SK-N-SH (cell line): Measurements from ENCODE around the gene LGR4. TPM values are rescaled to one million over a fixed set of nuclear protein-coding genes. Genes with fewer than 3 reads are reported as not detected.

ENCODE experiments used
- CTCF ChIA-PET: fragments of 300-600, 350-600 bp; formaldehyde crosslinking; extraction: SDS; loops from one replicate; lab custom pipeline; 2021; lab: Yijun Ruan, JAX
- POLR2A ChIA-PET: fragments of 350-600 bp; sonication (Branson Sonifier 250); formaldehyde crosslinking; extraction: SDS; loops from one replicate; lab custom pipeline; 2020; ENCODE audit warnings: antibody characterized with exemption, inconsistent platforms; lab: Yijun Ruan, JAX
- DNase-seq: peaks from one replicate; pipeline ENCODE4 v3.0.0; 2012
- H2AFZ ChIP-seq: fragments of 200-600 bp; sonication (generic); 2 replicates; pipeline ENCODE4 v1.8.1; 2016; ENCODE audit warnings: antibody characterized with exemption, mild to moderate bottlenecking, low read depth
- H3F3A ChIP-seq: fragments of 200-600 bp; sonication (generic); replicated peaks from 2 replicates; pipeline ENCODE3; 2016; ENCODE audit warnings: antibody characterized with exemption, mild to moderate bottlenecking; ENCODE audit not compliant: insufficient read depth
- H3K27ac ChIP-seq, 2 experiments: fragments of 200-500 bp in 1 of 2; fragments of 200-600 bp in 1 of 2; sonication (Bioruptor generic) in 1 of 2; sonication (generic), shearing (Covaris generic) in 1 of 2; 2 replicates each; pipeline versions ENCODE4 v1.5.1 to v1.6.1; 2014 to 2016; ENCODE audit warnings: low read depth in 2 of 2, inconsistent platforms in 1 of 2, low read length in 1 of 2, mild to moderate bottlenecking in 1 of 2, mixed read lengths in 1 of 2
- H3K27me3 ChIP-seq: fragments of 200-600 bp; sonication (generic), shearing (Covaris generic); 2 replicates; pipeline ENCODE4 v1.6.1; 2016; ENCODE audit warnings: mixed run types; ENCODE audit not compliant: insufficient read depth
- H3K36me3 ChIP-seq, 2 experiments: fragments of 200-500 bp in 1 of 2; fragments of 200-600 bp in 1 of 2; sonication (Bioruptor generic) in 1 of 2; sonication (generic) in 1 of 2; replicated peaks in 1 of 2; 2 replicates each; pipeline versions ENCODE3 to v1.5.1; 2014 to 2016; ENCODE audit warnings: low read length in 1 of 2, mild to moderate bottlenecking in 1 of 2; ENCODE audit not compliant: insufficient read depth in 2 of 2, control insufficient read depth in 1 of 2
- H3K4me1 ChIP-seq, 2 experiments: fragments of 200-500 bp in 1 of 2; fragments of 200-600 bp in 1 of 2; sonication (Bioruptor generic) in 1 of 2; sonication (generic), shearing (Covaris generic) in 1 of 2; 2 replicates each; pipeline versions ENCODE4 v1.5.1 to v1.6.1; 2014 to 2016; ENCODE audit warnings: low read depth in 1 of 2, low read length in 1 of 2, mixed run types in 1 of 2; ENCODE audit not compliant: insufficient read depth in 2 of 2, control insufficient read depth in 1 of 2
- H3K4me2 ChIP-seq: fragments of 200-600 bp; sonication (generic), shearing (Covaris generic); 2 replicates; pipeline ENCODE4 v1.6.1; 2017; ENCODE audit warnings: mixed run types
- H3K4me3 ChIP-seq, 2 experiments: fragments of 200-500 bp in 1 of 2; fragments of 200-600 bp in 1 of 2; sonication (Bioruptor generic) in 1 of 2; sonication (generic), shearing (Covaris generic) in 1 of 2; 2 replicates each; pipeline versions ENCODE4 v1.5.1 to v1.8.1; 2014 to 2016; ENCODE audit warnings: low read depth in 2 of 2, inconsistent platforms in 1 of 2, low read length in 1 of 2, mild to moderate bottlenecking in 1 of 2, mixed read lengths in 1 of 2, moderate library complexity in 1 of 2
- H3K79me2 ChIP-seq: fragments of 200-600 bp; sonication (generic); 2 replicates; pipeline ENCODE4 v1.8.1; 2017; ENCODE audit warnings: mild to moderate bottlenecking; ENCODE audit not compliant: insufficient read depth
- H3K9ac ChIP-seq: fragments of 200-600 bp; sonication (generic); 2 replicates; pipeline ENCODE4 v1.6.1; 2017; ENCODE audit warnings: mixed run types
- H3K9me2 ChIP-seq: fragments of 200-600 bp; sonication (generic); 2 replicates; pipeline ENCODE4 v1.6.1; 2017; ENCODE audit warnings: mixed run types
- H3K9me3 ChIP-seq: fragments of 200-600 bp; sonication (generic); 2 replicates; pipeline ENCODE4 v1.6.1; 2017; ENCODE audit warnings: mixed run types, mild to moderate bottlenecking, moderate library complexity
- H4K20me1 ChIP-seq: fragments of 200-600 bp; sonication (generic); 2 replicates; pipeline ENCODE4 v1.6.1; 2017; ENCODE audit warnings: mild to moderate bottlenecking, mixed run types; ENCODE audit not compliant: insufficient read depth
- ELF1 ChIP-seq: IDR thresholded peaks from 2 replicates; pipeline ENCODE4 v1.4.0; 2012
- EZH2phosphoT487 ChIP-seq: fragments of 200-600 bp; sonication (generic); IDR thresholded peaks from 2 replicates; pipeline ENCODE4 v1.6.1; 2017; ENCODE audit warnings: low read depth, mixed run types, mild to moderate bottlenecking, antibody characterized with exemption, moderate library complexity, borderline replicate concordance
- FOSL2 ChIP-seq: IDR thresholded peaks from 2 replicates; pipeline ENCODE4 v1.4.0; 2012; ENCODE audit warnings: low read depth, mild to moderate bottlenecking, moderate library complexity, borderline replicate concordance
- GABPA ChIP-seq: IDR thresholded peaks from 2 replicates; pipeline ENCODE4 v1.4.0; 2012; ENCODE audit warnings: low read depth, mild to moderate bottlenecking
- GATA2 ChIP-seq: sonication (generic); formaldehyde crosslinking; IDR thresholded peaks from 2 replicates; pipeline ENCODE4 v1.5.0; 2020; ENCODE audit warnings: mild to moderate bottlenecking, missing genetic modification reagents
- MXI1 ChIP-seq: IDR thresholded peaks from 2 replicates; pipeline ENCODE4 v1.6.1; 2012; ENCODE audit warnings: mild to moderate bottlenecking, low read depth, low read length, improper control_type of control experiment
- POLR2AphosphoS5 ChIP-seq: IDR thresholded peaks from 2 replicates; pipeline ENCODE4 v1.6.1; 2012; ENCODE audit warnings: low read depth, low read length
- RAD21 ChIP-seq: IDR thresholded peaks from 2 replicates; pipeline ENCODE4 v1.6.1; 2012; ENCODE audit warnings: mild to moderate bottlenecking, low read length
- RCOR1 ChIP-seq: fragments of 150-350 bp; IDR thresholded peaks from 2 replicates; pipeline ENCODE4 v1.6.1; 2017; ENCODE audit warnings: antibody characterized with exemption, low read length
- RFX5 ChIP-seq: IDR thresholded peaks from 2 replicates; pipeline ENCODE4 v1.6.1; 2012; ENCODE audit warnings: mild to moderate bottlenecking, improper control_type of control experiment, low read length
- SIN3A ChIP-seq: IDR thresholded peaks from 2 replicates; pipeline ENCODE4 v1.6.1; 2012; ENCODE audit warnings: low read depth, mild to moderate bottlenecking, low read length, moderate library complexity, borderline replicate concordance
- SMC3 ChIP-seq: IDR thresholded peaks from 2 replicates; pipeline ENCODE4 v1.6.1; 2012; ENCODE audit warnings: low read depth, low read length, improper control_type of control experiment
- WGBS: methylation state at CpG from one replicate; pipeline ENCODE4 v1.1.6; 2017; ENCODE audit warnings: low lambda C conversion rate; 5-methylcytosine and 5-hydroxymethylcytosine counted together
- polyA plus RNA-seq, 3 experiments: library from polyadenylated mRNA; depleted of rRNA; stranded (reverse); fragments of >200 nt; gene quantifications; 2 replicates each; pipeline ENCODE4 v1.2.3, GENCODE V29; 2012
- TF ChIP-seq, protein P1 (sequence below): fragments of 150-350 bp; IDR thresholded peaks from 2 replicates; pipeline ENCODE4 v1.6.1; 2017; ENCODE audit warnings: antibody characterized with exemption, low read length, low read depth, borderline replicate concordance
- TF ChIP-seq, protein P2 (sequence below): IDR thresholded peaks from 2 replicates; pipeline ENCODE4; 2012
- TF ChIP-seq, protein P3 (sequence below): IDR thresholded peaks from 2 replicates; pipeline ENCODE4 v1.4.0; 2012; ENCODE audit warnings: low read depth, borderline replicate concordance

The LGR4 gene
- polyA plus RNA-seq, 1 of the 3 experiments (the other 2 are of a cell fraction), result 2.6 TPM

GRCh38 chr11:27427183-27427980, 45.2 kb downstream of the LGR4 start (continued):
- TF ChIP-seq, protein P1, sequence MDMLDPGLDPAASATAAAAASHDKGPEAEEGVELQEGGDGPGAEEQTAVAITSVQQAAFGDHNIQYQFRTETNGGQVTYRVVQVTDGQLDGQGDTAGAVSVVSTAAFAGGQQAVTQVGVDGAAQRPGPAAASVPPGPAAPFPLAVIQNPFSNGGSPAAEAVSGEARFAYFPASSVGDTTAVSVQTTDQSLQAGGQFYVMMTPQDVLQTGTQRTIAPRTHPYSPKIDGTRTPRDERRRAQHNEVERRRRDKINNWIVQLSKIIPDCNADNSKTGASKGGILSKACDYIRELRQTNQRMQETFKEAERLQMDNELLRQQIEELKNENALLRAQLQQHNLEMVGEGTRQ, result no peak
- TF ChIP-seq SMC3 (no peak), RFX5 (no peak), RAD21 (no peak), POLR2AphosphoS5 (no peak), GATA2 (CRISPR knock-in tag) (no peak)

DNA sequence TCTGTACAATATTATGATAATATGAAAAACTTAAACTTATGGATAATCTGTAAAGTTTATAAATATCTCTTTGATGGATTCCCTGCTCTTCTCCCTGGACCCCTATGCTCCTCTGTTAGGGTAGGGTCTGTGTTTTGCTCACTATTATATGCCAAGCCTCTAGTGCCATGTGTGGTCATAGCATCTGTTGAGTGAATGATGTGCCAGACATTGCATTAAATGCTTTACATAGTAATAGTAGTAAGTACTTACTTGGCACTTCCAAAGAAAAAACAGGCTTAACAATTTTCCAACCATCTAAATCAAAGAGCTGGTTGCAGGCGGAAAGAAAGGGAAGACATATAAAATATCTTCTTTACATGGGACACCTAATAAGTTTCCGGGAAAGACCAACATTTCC, 46.8 kb downstream of the LGR4 start:
- no peak overlapping the region for H3K9ac ChIP-seq
- ChIA-PET CTCF (interaction anchor here (0.6 to 1.6 kb wide), 2 partner anchors 10 to 30 kb away, joined by 4 to 7 read pairs; no protein-coding TSS in a partner anchor), POLR2A (no interaction called here)
- H3K4me3 ChIP-seq, result no peak overlapping the region
- no peaks in the 10 kb centered on the region for H3K9me3 ChIP-seq
- H3K4me2 ChIP-seq, result no peak overlapping the region
- WGBS, result 95% methylated on average over 2 of the region's 2 CpGs
- no peak for DNase-seq
- peaks cover 6 to 27% of the 10 kb centered on the region in 2 experiments; a peak in 3 of 4 replicates for H3K4me1 ChIP-seq
- H4K20me1 ChIP-seq, result no peaks in the 10 kb centered on the region
- H3K27me3 ChIP-seq, result no peaks in the 10 kb centered on the region
- no peaks in the 10 kb centered on the region for H3F3A ChIP-seq
- no peak for TF ChIP-seq EZH2phosphoT487
- TF ChIP-seq, protein P2, sequence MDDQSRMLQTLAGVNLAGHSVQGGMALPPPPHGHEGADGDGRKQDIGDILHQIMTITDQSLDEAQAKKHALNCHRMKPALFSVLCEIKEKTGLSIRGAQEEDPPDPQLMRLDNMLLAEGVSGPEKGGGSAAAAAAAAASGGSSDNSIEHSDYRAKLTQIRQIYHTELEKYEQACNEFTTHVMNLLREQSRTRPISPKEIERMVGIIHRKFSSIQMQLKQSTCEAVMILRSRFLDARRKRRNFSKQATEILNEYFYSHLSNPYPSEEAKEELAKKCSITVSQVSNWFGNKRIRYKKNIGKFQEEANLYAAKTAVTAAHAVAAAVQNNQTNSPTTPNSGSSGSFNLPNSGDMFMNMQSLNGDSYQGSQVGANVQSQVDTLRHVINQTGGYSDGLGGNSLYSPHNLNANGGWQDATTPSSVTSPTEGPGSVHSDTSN, result no peak
- no peaks in the 10 kb centered on the region for H3K79me2 ChIP-seq
- no peaks in the 10 kb centered on the region for H3K9me2 ChIP-seq
- H3K27ac ChIP-seq, result no peak overlapping the region
- H2AFZ ChIP-seq, result no peak overlapping the region
- H3K36me3 ChIP-seq, result no peaks in the 10 kb centered on the region

GRCh38 chr11:27423125-27423524, 49.5 kb downstream of the LGR4 start:
- no peak overlapping the region for H3K9ac ChIP-seq
- H3K27ac ChIP-seq, result no peak overlapping the region
- no peaks in the 10 kb centered on the region for H3K9me2 ChIP-seq
- 87% methylated on average over 4 of the region's 4 CpGs for WGBS
- no peaks in the 10 kb centered on the region for H3K36me3 ChIP-seq
- H4K20me1 ChIP-seq, result no peaks in the 10 kb centered on the region
- peaks cover 3 to 18% of the 10 kb centered on the region in 2 experiments; a peak in 3 of 4 replicates for H3K4me1 ChIP-seq
- H2AFZ ChIP-seq, result no peak overlapping the region
- H3K9me3 ChIP-seq, result 0 out of 2 replicates have a peak, but pooled peaks cover 3% of the 10 kb centered on the region
- H3F3A ChIP-seq, result no peaks in the 10 kb centered on the region
- no peaks in the 10 kb centered on the region for H3K27me3 ChIP-seq
- H3K79me2 ChIP-seq, result no peaks in the 10 kb centered on the region
- TF ChIP-seq SIN3A (no peak), RCOR1 (no peak), GABPA (no peak), MXI1 (no peak), FOSL2 (no peak), ELF1 (no peak)
- TF ChIP-seq, protein P1, result no peak
- TF ChIP-seq, protein P3, sequence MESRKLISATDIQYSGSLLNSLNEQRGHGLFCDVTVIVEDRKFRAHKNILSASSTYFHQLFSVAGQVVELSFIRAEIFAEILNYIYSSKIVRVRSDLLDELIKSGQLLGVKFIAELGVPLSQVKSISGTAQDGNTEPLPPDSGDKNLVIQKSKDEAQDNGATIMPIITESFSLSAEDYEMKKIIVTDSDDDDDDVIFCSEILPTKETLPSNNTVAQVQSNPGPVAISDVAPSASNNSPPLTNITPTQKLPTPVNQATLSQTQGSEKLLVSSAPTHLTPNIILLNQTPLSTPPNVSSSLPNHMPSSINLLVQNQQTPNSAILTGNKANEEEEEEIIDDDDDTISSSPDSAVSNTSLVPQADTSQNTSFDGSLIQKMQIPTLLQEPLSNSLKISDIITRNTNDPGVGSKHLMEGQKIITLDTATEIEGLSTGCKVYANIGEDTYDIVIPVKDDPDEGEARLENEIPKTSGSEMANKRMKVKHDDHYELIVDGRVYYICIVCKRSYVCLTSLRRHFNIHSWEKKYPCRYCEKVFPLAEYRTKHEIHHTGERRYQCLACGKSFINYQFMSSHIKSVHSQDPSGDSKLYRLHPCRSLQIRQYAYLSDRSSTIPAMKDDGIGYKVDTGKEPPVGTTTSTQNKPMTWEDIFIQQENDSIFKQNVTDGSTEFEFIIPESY, result no peak
- POLR2A ChIA-PET, result no interaction called here
- no peak for DNase-seq
- no peak overlapping the region for H3K4me3 ChIP-seq
- CTCF ChIA-PET, result interaction anchor here (0.7 to 0.9 kb wide), 2 partner anchors 11 to 62 kb away, joined by 3 to 4 read pairs; no protein-coding TSS in a partner anchor
- no peak overlapping the region for H3K4me2 ChIP-seq
